Mucosa of descending colon (tissue), 3 donors: Measurements from ENCODE around the gene ABL1. TPM values are rescaled to one million over a fixed set of nuclear protein-coding genes. Genes with fewer than 3 reads are reported as not detected.

Experiments
- ATAC-seq: fragments of 200-7000 bp; cut with Tn5 transposase; one replicate; pipeline ENCODE4 v1.9.1; 2020; ENCODE audit warnings: mild to moderate bottlenecking, moderate library complexity
- DNase-seq, 3 donors: peaks; one replicate each; pipeline ENCODE4 v3.0.0-alpha.2; 2020
- H3K36me3 ChIP-seq: fragments of 200-600 bp; one replicate; pipeline ENCODE4 v1.8.0; 2021; ENCODE audit warnings: low read depth, mild to moderate bottlenecking
- H3K4me1 ChIP-seq: fragments of 200-600 bp; one replicate; pipeline ENCODE4 v1.8.0; 2021; ENCODE audit warnings: low read depth, mild to moderate bottlenecking
- H3K4me3 ChIP-seq: fragments of 200-600 bp; one replicate; pipeline ENCODE4 v1.8.0; 2021; ENCODE audit warnings: mild to moderate bottlenecking
- H3K9me3 ChIP-seq: fragments of 200-600 bp; one replicate; pipeline ENCODE4 v1.8.0; 2021; ENCODE audit warnings: mild to moderate bottlenecking
- CTCF ChIP-seq: fragments of 200-600 bp; IDR thresholded peaks from one replicate; pipeline ENCODE4 v1.8.0; 2022; ENCODE audit warnings: antibody characterized with exemption, mild to moderate bottlenecking
- intact Hi-C, 2 donors: fragments of 100-400 bp; cut with DNase I in 1 of 2; cut with micrococcal nuclease in 1 of 2; formaldehyde crosslinking; loops; one replicate each; pipeline versions ENCODE4 v1.11.0 to v1.11.1; 2022; cut with DNase I, micrococcal nuclease
- total RNA-seq, 3 donors: library from RNA; stranded (reverse); fragmentation: NEBNext Ultra II Directional in 2 of 3; extraction: Animal tissue kit (Norgen Biotek cat#: 25700) in 2 of 3; gene quantifications; one replicate each; pipeline versions ENCODE4 v1.2.1 to v1.2.4, GENCODE V29; 2021 to 2023
- donor health status: DM: no; HTN: no; CAD: no; lungs with moderate emphysema.
- donor health status: DM: no; HTN: no; CAD: no.
- donor health status: DM: no; HTN: yes; CAD: no.

The ABL1 gene
- total RNA-seq, 3 donors from 2014 or later, result 86.6 to 147 (median 91.4) TPM

DNA sequence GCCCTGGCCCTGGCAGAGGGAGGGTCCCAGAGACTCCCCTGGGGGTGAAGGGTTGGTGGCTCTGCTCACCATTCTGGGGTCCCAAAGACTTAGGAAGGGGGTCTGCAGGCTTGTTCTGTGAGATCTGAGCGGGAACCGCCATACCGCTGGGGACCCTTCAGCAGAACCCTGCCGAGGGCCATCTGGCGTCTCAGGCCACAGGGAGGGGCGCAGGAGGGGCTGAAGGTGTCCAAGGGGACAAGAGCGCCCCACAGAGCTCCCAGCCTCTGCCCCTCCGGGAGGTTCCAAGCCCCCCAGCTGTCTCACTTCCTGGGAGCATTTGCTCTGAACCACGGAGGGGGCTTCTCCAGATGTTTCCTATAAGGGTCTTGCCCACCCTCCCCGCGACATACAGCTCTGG is 99.2 kb downstream of the ABL1 start:
- Histone ChIP-seq H3K4me1 (peaks cover 6% of the 10 kb centered on the region), H3K4me3 (no peak overlapping the region), H3K9me3 (no peaks in the 10 kb centered on the region), H3K36me3 (no peaks in the 10 kb centered on the region)
- DNase-seq (no peak), ATAC-seq (no peak)
- TF ChIP-seq CTCF, result no peak
- intact Hi-C loops, result no loop called here

DNA sequence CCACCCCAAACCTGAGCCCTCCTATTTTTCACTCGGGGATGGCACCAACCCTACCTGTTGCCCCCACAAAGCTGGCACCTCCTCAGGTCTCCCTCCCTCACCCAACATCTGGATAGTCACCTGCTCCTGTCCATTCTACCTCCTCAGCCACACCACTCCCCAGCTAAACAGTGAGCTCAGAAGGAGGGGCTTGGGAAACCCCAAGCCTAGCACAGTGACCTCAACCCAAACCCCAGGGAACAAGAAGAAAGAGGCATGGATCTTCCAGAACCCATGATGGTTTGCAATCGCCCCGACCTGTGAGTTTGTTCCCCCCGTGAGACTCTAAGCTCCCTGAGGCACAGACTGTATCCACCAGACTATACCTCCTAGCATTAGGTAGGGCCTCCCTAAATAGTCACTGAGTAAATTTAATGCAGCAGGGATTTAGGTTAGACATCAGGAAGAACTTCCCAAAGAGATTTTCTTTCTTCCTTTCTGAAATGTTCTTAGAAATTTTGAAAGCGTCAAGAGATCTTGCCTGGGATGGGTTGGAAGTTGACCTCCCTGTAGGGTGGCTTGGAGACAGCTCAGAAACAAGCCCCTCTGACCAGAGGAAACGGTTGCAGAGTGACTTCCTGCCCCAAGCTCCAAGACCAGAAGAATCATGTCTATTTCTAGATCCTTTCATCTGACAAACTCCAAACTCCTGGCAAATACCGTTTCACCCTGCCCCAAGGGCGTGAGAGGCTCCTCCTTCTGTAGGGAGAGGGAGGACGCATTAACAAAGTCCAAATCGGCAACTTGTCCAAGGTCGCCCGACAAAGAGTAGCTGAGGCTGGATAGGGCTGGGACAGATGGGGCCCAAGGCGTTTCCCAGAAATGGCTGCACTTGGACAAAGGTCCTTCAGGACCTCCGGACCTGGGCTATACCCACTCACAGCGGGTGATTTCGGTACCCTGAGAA is 99.9 kb downstream of the ABL1 start:
- Histone ChIP-seq H3K4me1 (peaks cover 9% of the 10 kb centered on the region), H3K36me3 (no peaks in the 10 kb centered on the region), H3K9me3 (no peaks in the 10 kb centered on the region), H3K4me3 (no peak overlapping the region)
- intact Hi-C loops, result no loop called here
- DNase-seq (no peak), ATAC-seq (no peak)
- no peak for TF ChIP-seq CTCF

DNA sequence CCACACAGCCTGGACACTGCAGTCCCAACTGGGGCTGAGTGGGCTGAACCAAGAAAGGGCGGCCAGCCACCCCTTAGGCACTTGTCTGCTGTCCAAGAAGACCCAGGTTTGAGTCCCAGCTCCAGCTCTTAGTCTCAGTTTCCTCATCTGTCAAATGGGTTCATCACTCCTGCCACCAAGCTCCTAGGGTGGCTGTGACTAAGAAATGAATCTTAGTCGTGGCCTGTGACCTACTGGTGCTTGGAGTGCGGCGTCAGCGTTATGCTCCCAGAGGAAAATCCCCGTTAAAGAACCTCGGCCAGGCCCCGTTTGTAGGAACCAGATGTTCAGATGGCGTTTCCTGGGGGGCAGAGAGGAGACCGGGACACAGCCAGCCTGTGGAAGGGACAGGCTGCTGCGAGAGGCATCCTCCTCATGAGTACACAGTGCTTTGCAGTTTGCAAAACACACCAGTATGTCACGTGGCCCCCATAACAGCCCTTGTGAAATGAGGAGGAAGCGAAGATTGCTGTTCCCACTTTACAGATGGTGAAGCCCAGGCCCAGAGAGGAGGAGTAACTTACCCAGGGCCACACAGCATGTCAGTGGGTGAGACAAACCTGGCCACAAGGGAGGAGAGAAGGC is 100.7 kb downstream of the ABL1 start:
- DNase-seq, result no peak
- Histone ChIP-seq H3K9me3 (no peaks in the 10 kb centered on the region), H3K36me3 (no peaks in the 10 kb centered on the region), H3K4me1 (peaks cover 13% of the 10 kb centered on the region), H3K4me3 (no peak overlapping the region)
- no peak for TF ChIP-seq CTCF
- no peak for ATAC-seq
- intact Hi-C loops, result no loop called here

GRCh38 chr9:130936285-130937117 is 101.4 kb downstream of the ABL1 start:
- intact Hi-C loops, result no loop called here
- H3K4me1 ChIP-seq, result peaks cover 19% of the 10 kb centered on the region
- no peaks in the 10 kb centered on the region for H3K9me3 ChIP-seq
- DNase-seq (no peak), ATAC-seq (peak; percentile 1)
- no peak overlapping the region for H3K4me3 ChIP-seq
- H3K36me3 ChIP-seq, result no peaks in the 10 kb centered on the region
- TF ChIP-seq CTCF, result no peak

Other genes starting within 250 kb of the ABL1 start
- gene PRDM12, start 170.7 kb upstream of the ABL1 start, total RNA-seq, result under 1 TPM in 2 of 3 donors, not detected in 1; 0.12 TPM
- 10 to 100 TPM; 18.3 to 25.7 (median 19.1) TPM for gene EXOSC2, start 141.5 kb upstream of the ABL1 start, total RNA-seq
- under 1 TPM in 2 of 3 donors, not detected in 1; 0.24 to 0.87 TPM for gene QRFP, start 61.6 kb downstream of the ABL1 start, total RNA-seq
- 10 to 100 TPM in 1 of 3 donors, 1 to 10 TPM in 2; 2.6 to 10.7 (median 7.3) TPM for gene FIBCD1, start 104.0 kb downstream of the ABL1 start, total RNA-seq
- gene LAMC3, start 173.9 kb downstream of the ABL1 start, total RNA-seq, result under 1 TPM; 0.58 to 0.73 (median 0.69) TPM